Fibroblast of pulmonary artery (primary cell): ENCODE data around the gene MICAL2.

Experiments
- DNase-seq: peaks from one replicate; pipeline ENCODE4 v3.0.0-alpha.2; 2010; ENCODE audit warnings: low read depth
- H3K4me3 ChIP-seq: replicated peaks from 2 replicates; pipeline ENCODE4 v1.5.1; 2011; ENCODE audit warnings: low read depth, mild to moderate bottlenecking, control low read depth, low read length, moderate library complexity
- CTCF ChIP-seq: IDR thresholded peaks from 2 replicates; pipeline ENCODE4 v1.5.1; 2011; ENCODE audit warnings: mild to moderate bottlenecking, control low read depth, low read length, inconsistent platforms; ENCODE audit errors: missing control alignments

The MICAL2 gene

GRCh38 chr11:12176410-12176809 is 66.0 kb downstream of the MICAL2 start:
- DNase-seq = no peak
- no peak for TF ChIP-seq CTCF
- no peak overlapping the region for H3K4me3 ChIP-seq

- TF ChIP-seq CTCF = no peak
- no peak overlapping the region for H3K4me3 ChIP-seq
- DNase-seq = peak; percentile 40
Observed at GRCh38 chr11:12177739-12178338, 67.4 kb downstream of the MICAL2 start.

- no peak for TF ChIP-seq CTCF
- no peak overlapping the region for H3K4me3 ChIP-seq
- DNase-seq = no peak
Observed at GRCh38 chr11:12179019-12179418, 68.6 kb downstream of the MICAL2 start.

GRCh38 chr11:12179531-12179930 is 69.1 kb downstream of the MICAL2 start:
- H3K4me3 ChIP-seq = no peak overlapping the region
- TF ChIP-seq CTCF = no peak
- DNase-seq = no peak

- no peak for DNase-seq
- TF ChIP-seq CTCF = no peak
- no peak overlapping the region for H3K4me3 ChIP-seq
Observed at GRCh38 chr11:12180257-12181205, 70.1 kb downstream of the MICAL2 start.

GRCh38 chr11:12182302-12182675 is 71.9 kb downstream of the MICAL2 start:
- DNase-seq = no peak
- no peak for TF ChIP-seq CTCF
- no peak overlapping the region for H3K4me3 ChIP-seq
